PC-3 (cell line): ENCODE results near the gene BROX. TPM values are rescaled to one million over a fixed set of nuclear protein-coding genes. Genes with fewer than 3 reads are reported as not detected.
A peak's percentile ranks its signal among the peaks of the same experiment; 100 is the strongest.

Source experiments
- ATAC-seq: fragments of 200-7000 bp; cut with Tn5 transposase; 2 replicates; pipeline ENCODE4 v1.9.1; 2020; ENCODE audit warnings: mild to moderate bottlenecking, moderate library complexity
- BruUV-seq: library from RNA; stranded (reverse); fragments of 400-500 nt; replicated peaks from 2 replicates; lab custom pipeline; 2021; lab: Mats Ljungman, UMichigan
- CTCF ChIA-PET: fragments of 300-600 bp; sonication (Branson Sonifier 250); formaldehyde crosslinking; loops from one replicate; lab custom pipeline; 2022; ENCODE audit warnings: antibody characterized with exemption; lab: Charles Lee
- POLR2A ChIA-PET: fragments of 300-600 bp; sonication (Branson Sonifier 250); formaldehyde crosslinking; loops from one replicate; lab custom pipeline; 2022; ENCODE audit warnings: antibody characterized with exemption; ENCODE audit not compliant: unreplicated experiment; lab: Charles Lee
- DNase-seq: peaks from one replicate; pipeline ENCODE4 v3.0.0-alpha.2; 2015
- H2AFZ ChIP-seq: fragments of 300-600 bp; sonication (generic); 2 replicates; pipeline ENCODE4 v1.6.0; 2016; ENCODE audit warnings: antibody characterized with exemption, low read length
- H3F3A ChIP-seq: fragments of 300-600 bp; sonication (generic); one replicate; pipeline ENCODE4 v1.6.0; 2017; ENCODE audit warnings: antibody characterized with exemption, low read length, control low read depth, mild to moderate bottlenecking; ENCODE audit not compliant: unreplicated experiment
- H3K27ac ChIP-seq: fragments of 300-600 bp; sonication (generic); 2 replicates; pipeline ENCODE4 v1.5.1; 2016; ENCODE audit warnings: mild to moderate bottlenecking, low read length
- H3K27me3 ChIP-seq: fragments of 300-600 bp; sonication (generic); 2 replicates; pipeline ENCODE4 v1.6.1; 2016; ENCODE audit warnings: low read length, mixed read lengths
- H3K36me3 ChIP-seq: fragments of 300-600 bp; sonication (generic); 2 replicates; pipeline ENCODE4 v1.6.1; 2016; ENCODE audit warnings: low read depth, mixed run types, low read length, mixed read lengths
- H3K4me1 ChIP-seq: fragments of 300-600 bp; sonication (generic); 2 replicates; pipeline ENCODE4 v1.5.1; 2016; ENCODE audit warnings: low read length; ENCODE audit not compliant: insufficient read depth
- H3K4me2 ChIP-seq: fragments of 300-600 bp; sonication (generic); 2 replicates; pipeline ENCODE4 v1.6.0; 2016; ENCODE audit warnings: low read length
- H3K4me3 ChIP-seq: fragments of 300-600 bp; sonication (generic); 2 replicates; pipeline ENCODE4 v1.5.1; 2016; ENCODE audit warnings: mild to moderate bottlenecking, low read length, mixed read lengths
- H3K79me2 ChIP-seq: fragments of 300-600 bp; sonication (generic); 2 replicates; pipeline ENCODE4 v1.6.1; 2017; ENCODE audit warnings: low read length, mixed read lengths
- H3K9ac ChIP-seq: fragments of 300-600 bp; sonication (generic); 2 replicates; pipeline ENCODE4 v1.6.0; 2016; ENCODE audit warnings: mild to moderate bottlenecking, low read length
- H3K9me2 ChIP-seq: fragments of 300-600 bp; sonication (generic); replicated peaks from 2 replicates; pipeline ENCODE4 v1.6.1; 2016; ENCODE audit warnings: mixed run types, low read length, mixed read lengths
- H3K9me3 ChIP-seq: fragments of 300-600 bp; sonication (generic); 2 replicates; pipeline ENCODE4 v1.6.1; 2016; ENCODE audit warnings: low read length, mixed read lengths
- H4K20me1 ChIP-seq: fragments of 300-600 bp; sonication (generic); 2 replicates; pipeline ENCODE4 v1.6.1; 2016; ENCODE audit warnings: low read length, mixed read lengths
- CTCF ChIP-seq: fragments of 300-600 bp; sonication (generic); conservative IDR thresholded peaks from 2 replicates; pipeline ENCODE4 v1.5.1; 2017; ENCODE audit warnings: antibody characterized with exemption, low read depth, mild to moderate bottlenecking, low read length
- EZH2 ChIP-seq: fragments of 300-600 bp; sonication (generic); IDR thresholded peaks from one replicate; pipeline ENCODE4 v1.6.1; 2017; ENCODE audit warnings: antibody characterized with exemption, mild to moderate bottlenecking, low read length; ENCODE audit not compliant: unreplicated experiment
- EZH2phosphoT487 ChIP-seq: fragments of 300-600 bp; sonication (generic); IDR thresholded peaks from 2 replicates; pipeline ENCODE4 v1.6.1; 2018; ENCODE audit warnings: mild to moderate bottlenecking, antibody characterized with exemption, low read length, borderline replicate concordance
- intact Hi-C: fragments of 100-400 bp; cut with micrococcal nuclease; formaldehyde crosslinking; loops from 2 replicates; pipeline ENCODE4 v1.9.0; 2023
- total RNA-seq: library from RNA; depleted of rRNA; stranded (reverse); fragments of >200 nt; gene quantifications from 2 replicates; pipeline ENCODE4 v1.2.3, GENCODE V29; 2014

BROX gene
- total RNA-seq, 1 experiment from 2014 or later = 68.4 TPM

GRCh38 chr1:222769971-222770620 is 57.7 kb downstream of the BROX start:
- no peak for TF ChIP-seq CTCF
- TF ChIP-seq EZH2 = no peak
- TF ChIP-seq EZH2phosphoT487 = no peak
- peaks cover 5% of the 10 kb centered on the region; the same call in 1 of the 2 replicates for H3K36me3 ChIP-seq
- CTCF ChIA-PET = no interaction called here
- intact Hi-C loops = loop anchor here (1.0 kb wide), 1 partner anchor 16 kb away; no protein-coding TSS in a partner anchor
- H3K4me3 ChIP-seq = no peak overlapping the region
- POLR2A ChIA-PET = no interaction called here
- no TSS peak for BruUV-seq
- ATAC-seq (peak; percentile 85), DNase-seq (peak; percentile 58)
- H2AFZ ChIP-seq = no peak overlapping the region
- no peaks in the 10 kb centered on the region for H3F3A ChIP-seq
- H3K9me3 ChIP-seq = peaks cover 11% of the 10 kb centered on the region
- no peaks in the 10 kb centered on the region for H3K27me3 ChIP-seq
- H3K9me2 ChIP-seq = no peaks in the 10 kb centered on the region
- H4K20me1 ChIP-seq = no peaks in the 10 kb centered on the region
- H3K9ac ChIP-seq = no peak overlapping the region
- peaks cover 12% of the 10 kb centered on the region for H3K4me1 ChIP-seq
- H3K4me2 ChIP-seq = no peak overlapping the region
- no peaks in the 10 kb centered on the region for H3K79me2 ChIP-seq
- H3K27ac ChIP-seq = peak overlapping the region; percentile 11; the same call in 1 of the 2 replicates

- H3K4me3 ChIP-seq = no peak overlapping the region
- no peaks in the 10 kb centered on the region for H3K27me3 ChIP-seq
- no peak overlapping the region for H3K27ac ChIP-seq
- H3K79me2 ChIP-seq = no peaks in the 10 kb centered on the region
- ATAC-seq = no peak
- no peak for DNase-seq
- no peak overlapping the region for H3K9ac ChIP-seq
- no peak overlapping the region for H2AFZ ChIP-seq
- intact Hi-C loops = no loop called here
- no peaks in the 10 kb centered on the region for H3F3A ChIP-seq
- TF ChIP-seq EZH2 (no peak), EZH2phosphoT487 (no peak), CTCF (no peak)
- ChIA-PET CTCF (no interaction called here), POLR2A (no interaction called here)
- no peaks in the 10 kb centered on the region for H4K20me1 ChIP-seq
- peaks cover 11% of the 10 kb centered on the region for H3K9me3 ChIP-seq
- no peaks in the 10 kb centered on the region for H3K9me2 ChIP-seq
- BruUV-seq = no TSS peak
- H3K36me3 ChIP-seq = peaks cover 5% of the 10 kb centered on the region; the same call in 1 of the 2 replicates
- H3K4me1 ChIP-seq = peaks cover 22% of the 10 kb centered on the region
- no peak overlapping the region for H3K4me2 ChIP-seq
Measured at GRCh38 chr1:222772996-222773379, 60.6 kb downstream of the BROX start.

GRCh38 chr1:222777463-222777862 is 65.1 kb downstream of the BROX start:
- no TSS peak for BruUV-seq
- Histone ChIP-seq H3K79me2 (no peaks in the 10 kb centered on the region), H3K9ac (peak overlapping the region; percentile 9; the same call in 1 of the 2 replicates), H3K27me3 (no peaks in the 10 kb centered on the region), H3K4me3 (no peak overlapping the region), H2AFZ (no peak overlapping the region), H3K27ac (peak overlapping the region; percentile 63), H3K4me1 (peaks cover 13% of the 10 kb centered on the region), H3F3A (no peaks in the 10 kb centered on the region), H3K9me3 (no peaks in the 10 kb centered on the region), H4K20me1 (no peaks in the 10 kb centered on the region), H3K36me3 (no peaks in the 10 kb centered on the region), H3K9me2 (no peaks in the 10 kb centered on the region), H3K4me2 (no peak overlapping the region; the same call in 1 of the 2 replicates)
- ATAC-seq = peak; percentile 96
- no peak for TF ChIP-seq EZH2phosphoT487
- no peak for TF ChIP-seq EZH2
- TF ChIP-seq CTCF = no peak
- DNase-seq = peak; percentile 93
- CTCF ChIA-PET = interaction anchor here (0.6 kb wide), 1 partner anchor 15 kb away, joined by 9 read pairs; no protein-coding TSS in a partner anchor
- POLR2A ChIA-PET = no interaction called here
- intact Hi-C loops = loop anchor here (2.0 kb wide), 1 partner anchor 39 kb away; no protein-coding TSS in a partner anchor
